A673 (cell line): ENCODE data around the gene KCNQ2. TPM values are rescaled to one million over a fixed set of nuclear protein-coding genes. Genes with fewer than 3 reads are reported as not detected.

Experiments
- BruUV-seq: library from RNA; stranded (reverse); fragments of 400-500 nt; replicated peaks from 2 replicates; lab custom pipeline; 2021; lab: Mats Ljungman, UMichigan
- CTCF ChIA-PET: fragments of 300-600 bp; sonication (Branson Sonifier 250); formaldehyde crosslinking; loops from one replicate; lab custom pipeline; 2022; ENCODE audit warnings: antibody characterized with exemption; lab: Charles Lee
- POLR2A ChIA-PET: fragments of 300-600 bp; sonication (Branson Sonifier 250); formaldehyde crosslinking; loops from one replicate; lab custom pipeline; 2022; ENCODE audit warnings: antibody characterized with exemption; ENCODE audit not compliant: low non-redundant PET; lab: Charles Lee
- DNase-seq: peaks from one replicate; pipeline ENCODE4 v3.0.0-alpha.2; 2015; ENCODE audit warnings: low spot score
- H3K27ac ChIP-seq: fragments of 200-600 bp; sonication (generic); 2 replicates; pipeline ENCODE4 v1.5.1; 2016; ENCODE audit warnings: mixed run types, low read depth, mild to moderate bottlenecking, mixed read lengths, antibody characterized with exemption, low read length; ENCODE audit not compliant: poor library complexity, severe bottlenecking
- H3K27me3 ChIP-seq: fragments of 200-600 bp; sonication (generic); replicated peaks from 2 replicates; pipeline ENCODE4 v1.6.1; 2017; ENCODE audit warnings: mixed run types, low read depth, mild to moderate bottlenecking, mixed read lengths, antibody characterized with exemption, low read length; ENCODE audit not compliant: insufficient read depth, poor library complexity
- H3K36me3 ChIP-seq: fragments of 200-600 bp; sonication (generic); 2 replicates; pipeline ENCODE4 v1.6.1; 2016; ENCODE audit warnings: mixed run types, mild to moderate bottlenecking, mixed read lengths, antibody characterized with exemption, low read length; ENCODE audit not compliant: insufficient read depth, poor library complexity, severe bottlenecking
- H3K4me1 ChIP-seq: fragments of 200-600 bp; sonication (generic); 2 replicates; pipeline ENCODE4 v1.6.1; 2017; ENCODE audit warnings: mixed run types, mild to moderate bottlenecking, mixed read lengths, antibody characterized with exemption, low read length; ENCODE audit not compliant: insufficient read depth, poor library complexity, severe bottlenecking
- H3K4me3 ChIP-seq: fragments of 200-600 bp; sonication (generic); 2 replicates; pipeline ENCODE4 v1.5.1; 2016; ENCODE audit warnings: low read depth, mixed run types, mild to moderate bottlenecking, mixed read lengths, low read length; ENCODE audit not compliant: poor library complexity, severe bottlenecking
- H3K9me3 ChIP-seq: fragments of 200-600 bp; sonication (generic); 2 replicates; pipeline ENCODE4 v1.6.1; 2016; ENCODE audit warnings: mixed run types, low read depth, mild to moderate bottlenecking, mixed read lengths, antibody characterized with exemption, low read length; ENCODE audit not compliant: poor library complexity, severe bottlenecking
- EZH2 ChIP-seq: fragments of 200-600 bp; sonication (generic); IDR thresholded peaks from 2 replicates; pipeline ENCODE4 v1.6.1; 2017; ENCODE audit warnings: borderline replicate concordance, low read depth, mild to moderate bottlenecking, mixed read lengths, antibody characterized with exemption, low read length; ENCODE audit not compliant: poor library complexity, severe bottlenecking
- intact Hi-C: fragments of 100-400 bp; cut with micrococcal nuclease; formaldehyde crosslinking; loops from one replicate; pipeline ENCODE4 v1.10.0; 2022; ENCODE audit not compliant: unreplicated experiment
- total RNA-seq: library from RNA; stranded (reverse); gene quantifications from 2 replicates; pipeline ENCODE4 v1.2.3, GENCODE V29; 2021
- TF ChIP-seq, protein P1 (sequence below): fragments of 300-800, 200-600 bp; sonication (generic); conservative IDR thresholded peaks from 2 replicates; pipeline ENCODE4 v1.5.1; 2017; ENCODE audit warnings: low read depth, mild to moderate bottlenecking, antibody characterized with exemption, low read length, moderate library complexity, mixed read lengths

The KCNQ2 gene
- total RNA-seq, 1 experiment from 2014 or later = 6.6 TPM

DNA sequence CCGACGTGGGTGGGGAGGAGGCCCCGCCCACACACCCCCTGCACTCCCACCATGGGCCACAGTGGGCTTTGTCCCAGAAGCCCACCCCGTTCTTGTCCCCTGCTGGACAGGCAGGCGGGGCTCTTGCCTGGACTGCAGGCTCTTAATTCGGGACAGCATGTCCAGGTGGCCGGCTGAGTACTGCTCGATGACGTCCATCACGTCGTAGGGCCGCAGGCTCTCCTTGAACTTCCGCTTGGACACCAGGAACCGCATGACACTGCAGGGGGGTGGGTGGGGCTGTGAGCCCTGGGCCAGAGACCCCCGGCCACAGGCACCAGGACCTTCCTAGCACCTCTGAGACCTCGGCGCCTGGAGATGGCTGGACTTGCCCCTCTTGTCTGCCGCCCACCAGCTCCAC is 59.1 kb downstream of the KCNQ2 start:
- H3K27me3 ChIP-seq = peaks cover 34% of the 10 kb centered on the region
- POLR2A ChIA-PET = no interaction called here

DNA sequence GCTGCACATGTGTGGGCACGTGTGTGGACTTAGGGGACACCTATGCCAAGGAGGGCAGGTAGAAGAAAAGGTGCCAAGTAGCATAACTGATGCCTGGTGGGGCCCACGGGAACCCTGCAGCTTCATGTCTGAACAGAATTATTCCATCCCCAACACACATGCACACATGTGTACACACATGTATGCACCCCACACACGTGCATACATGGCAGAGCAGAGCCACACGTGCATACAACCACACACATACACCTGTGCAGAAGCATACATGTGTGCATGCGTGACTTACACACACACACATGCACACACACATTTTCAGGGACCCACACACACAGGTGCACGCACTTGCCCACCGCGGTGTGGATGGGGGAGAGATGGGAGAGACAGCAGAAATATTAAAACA is 59.6 kb downstream of the KCNQ2 start:
- H3K27me3 ChIP-seq = peaks cover 30% of the 10 kb centered on the region
- no peak overlapping the region for H3K4me3 ChIP-seq
- BruUV-seq = no TSS peak
- POLR2A ChIA-PET = no interaction called here
- no peaks in the 10 kb centered on the region for H3K4me1 ChIP-seq
- H3K9me3 ChIP-seq = no peaks in the 10 kb centered on the region
- no peak for DNase-seq
- no peak overlapping the region for H3K27ac ChIP-seq
- TF ChIP-seq EZH2 = no peak
- TF ChIP-seq, protein P1, sequence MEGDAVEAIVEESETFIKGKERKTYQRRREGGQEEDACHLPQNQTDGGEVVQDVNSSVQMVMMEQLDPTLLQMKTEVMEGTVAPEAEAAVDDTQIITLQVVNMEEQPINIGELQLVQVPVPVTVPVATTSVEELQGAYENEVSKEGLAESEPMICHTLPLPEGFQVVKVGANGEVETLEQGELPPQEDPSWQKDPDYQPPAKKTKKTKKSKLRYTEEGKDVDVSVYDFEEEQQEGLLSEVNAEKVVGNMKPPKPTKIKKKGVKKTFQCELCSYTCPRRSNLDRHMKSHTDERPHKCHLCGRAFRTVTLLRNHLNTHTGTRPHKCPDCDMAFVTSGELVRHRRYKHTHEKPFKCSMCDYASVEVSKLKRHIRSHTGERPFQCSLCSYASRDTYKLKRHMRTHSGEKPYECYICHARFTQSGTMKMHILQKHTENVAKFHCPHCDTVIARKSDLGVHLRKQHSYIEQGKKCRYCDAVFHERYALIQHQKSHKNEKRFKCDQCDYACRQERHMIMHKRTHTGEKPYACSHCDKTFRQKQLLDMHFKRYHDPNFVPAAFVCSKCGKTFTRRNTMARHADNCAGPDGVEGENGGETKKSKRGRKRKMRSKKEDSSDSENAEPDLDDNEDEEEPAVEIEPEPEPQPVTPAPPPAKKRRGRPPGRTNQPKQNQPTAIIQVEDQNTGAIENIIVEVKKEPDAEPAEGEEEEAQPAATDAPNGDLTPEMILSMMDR = no peak
- CTCF ChIA-PET = no interaction called here
- no peaks in the 10 kb centered on the region for H3K36me3 ChIP-seq
- intact Hi-C loops = no loop called here

More for the DNA sequence above, 59.1 kb downstream of the KCNQ2 start:
- H3K27ac ChIP-seq = no peak overlapping the region
- no peak overlapping the region for H3K4me3 ChIP-seq
- intact Hi-C loops = no loop called here
- CTCF ChIA-PET = no interaction called here
- TF ChIP-seq, protein P1 = no peak
- TF ChIP-seq EZH2 = no peak
- BruUV-seq = no TSS peak
- no peak for DNase-seq
- H3K9me3 ChIP-seq = no peaks in the 10 kb centered on the region
- H3K4me1 ChIP-seq = no peaks in the 10 kb centered on the region
- H3K36me3 ChIP-seq = no peaks in the 10 kb centered on the region

DNA sequence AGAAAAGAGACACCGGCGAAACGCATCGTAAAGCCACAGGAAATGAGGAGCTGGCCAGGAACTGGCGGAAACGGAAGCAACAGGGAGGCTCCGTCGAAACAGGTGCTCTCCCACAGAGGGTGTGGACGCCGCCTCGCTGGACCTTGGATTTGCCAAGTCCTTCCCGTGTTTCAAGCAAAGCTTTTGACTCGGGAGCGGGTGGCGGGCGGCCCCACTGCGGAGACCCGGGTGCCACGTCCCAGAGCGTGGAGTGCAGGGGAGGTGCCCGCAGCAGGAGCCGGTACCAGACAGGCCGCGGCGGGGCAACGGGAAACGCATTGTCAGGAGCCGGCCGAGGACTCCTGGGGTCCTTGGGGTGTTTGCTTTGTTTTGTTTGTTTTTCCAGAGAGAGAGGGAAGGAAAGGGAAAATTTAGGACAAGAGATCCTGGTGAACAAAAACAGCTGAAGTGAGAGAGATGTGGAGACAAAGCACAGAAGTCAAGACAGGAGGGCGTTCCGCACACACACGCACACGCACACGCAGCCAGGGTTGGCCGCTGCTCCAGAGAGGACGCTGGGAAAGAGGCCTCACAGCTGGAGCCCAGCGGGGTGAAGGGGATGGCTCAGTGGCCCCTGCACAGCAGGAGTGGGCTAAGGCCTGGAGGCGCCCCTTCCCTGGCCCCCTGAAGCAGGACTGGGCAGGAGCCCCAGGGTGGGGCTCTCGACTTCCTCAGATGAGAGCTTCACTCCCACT is 60.4 kb downstream of the KCNQ2 start:
- CTCF ChIA-PET = no interaction called here
- H3K27me3 ChIP-seq = peaks cover 21% of the 10 kb centered on the region
- H3K9me3 ChIP-seq = no peaks in the 10 kb centered on the region
- TF ChIP-seq, protein P1 = no peak
- TF ChIP-seq EZH2 = no peak
- no peaks in the 10 kb centered on the region for H3K4me1 ChIP-seq
- POLR2A ChIA-PET = no interaction called here
- intact Hi-C loops = no loop called here
- no peak for DNase-seq
- H3K27ac ChIP-seq = no peak overlapping the region
- no peak overlapping the region for H3K4me3 ChIP-seq
- H3K36me3 ChIP-seq = no peaks in the 10 kb centered on the region
- BruUV-seq = no TSS peak
